Lung (tissue), 12 donors: ENCODE results near the gene KCNIP4. TPM values are rescaled to one million over a fixed set of nuclear protein-coding genes. Genes with fewer than 3 reads are reported as not detected.

Experiments
- ATAC-seq: fragments of 200-7000 bp; cut with Tn5 transposase; one replicate; pipeline ENCODE4 v1.9.1; 2020; ENCODE audit warnings: moderate number of reproducible peaks; ENCODE audit not compliant: insufficient read depth, low FRiP score
- DNase-seq, 3 donors: peaks; one replicate each; pipeline ENCODE4 v3.0.0-alpha.2; 2013 to 2017
- H3K27ac ChIP-seq, 2 donors: one replicate each; pipeline ENCODE4 v1.5.1; 2013; ENCODE audit warnings: mild to moderate bottlenecking in 2 of 2, moderate library complexity in 2 of 2, control low read depth in 1 of 2, inconsistent platforms in 1 of 2, low read depth in 1 of 2, low read length in 1 of 2
- H3K27me3 ChIP-seq, 3 donors: one replicate each; pipeline ENCODE4 v1.5.1; 2013; ENCODE audit warnings: low read length in 2 of 3; ENCODE audit not compliant: control insufficient read depth in 3 of 3, insufficient read depth in 3 of 3
- H3K36me3 ChIP-seq, 4 donors: one replicate each; pipeline ENCODE4 v1.5.1; 2013; ENCODE audit warnings: low read length in 4 of 4, mild to moderate bottlenecking in 1 of 4, moderate library complexity in 1 of 4; ENCODE audit not compliant: control insufficient read depth in 4 of 4, insufficient read depth in 4 of 4
- H3K4me1 ChIP-seq, 5 donors: one replicate each; pipeline ENCODE4 v1.5.1; 2013; ENCODE audit warnings: low read length in 5 of 5, mild to moderate bottlenecking in 2 of 5, moderate library complexity in 1 of 5; ENCODE audit not compliant: control insufficient read depth in 5 of 5, insufficient read depth in 5 of 5
- H3K4me3 ChIP-seq: one replicate; pipeline ENCODE4 v1.5.1; 2013; ENCODE audit warnings: mild to moderate bottlenecking, control low read depth, moderate library complexity
- H3K9ac ChIP-seq, 2 donors: one replicate each; pipeline ENCODE4 v1.5.1; 2013; ENCODE audit warnings: low read length in 2 of 2, control low read depth in 1 of 2; ENCODE audit not compliant: insufficient read depth in 1 of 2
- H3K9me3 ChIP-seq, 4 donors: one replicate each; pipeline ENCODE4 v1.5.1; 2013; ENCODE audit warnings: low read length in 3 of 4, mild to moderate bottlenecking in 1 of 4, moderate library complexity in 1 of 4; ENCODE audit not compliant: control insufficient read depth in 4 of 4, insufficient read depth in 3 of 4
- CTCF ChIP-seq: IDR thresholded peaks from 2 replicates; pipeline ENCODE4 v1.5.1; 2012; ENCODE audit warnings: mild to moderate bottlenecking; ENCODE audit errors: control extremely low read depth, extremely low read depth
- WGBS, 2 donors: extraction: QIAGEN DNeasy Blood & Tissue Kit; methylation state at CpG; one replicate each; pipeline ENCODE4 v1.1.7; 2013; 5-methylcytosine and 5-hydroxymethylcytosine counted together
- polyA plus RNA-seq, 2 donors: library from polyadenylated mRNA; stranded (reverse); fragments of 200-250 nt; gene quantifications; one replicate each; pipeline ENCODE4 v1.2.1, GENCODE V29; 2013
- total RNA-seq, 2 donors: library from RNA; depleted of rRNA in 1 of 2; stranded (reverse); fragments of >200 nt in 1 of 2; gene quantifications; one replicate each; pipeline ENCODE4 v1.2.1, GENCODE V29; 2014 to 2021
- donor health status: control.
- donor health status: control.
- donor health status: Bipolar disorder and iron deficiency.
- donor health status: healthy.
- donor health status: DM: yes; HTN: yes; CAD: no.

Gene KCNIP4
- total and polyA plus RNA-seq, 4 donors, result 0.11 TPM; not detected in 3

- Histone ChIP-seq H3K36me3 (no peaks in the 10 kb centered on the region), H3K9me3 (no peaks in the 10 kb centered on the region), H3K4me3 (no peak overlapping the region), H3K9ac (no peak overlapping the region), H3K27me3 (no peaks in the 10 kb centered on the region), H3K4me1 (no peaks in the 10 kb centered on the region), H3K27ac (no peak overlapping the region)
- ATAC-seq, result no peak
- DNase-seq, result no peak
- TF ChIP-seq CTCF, result no peak
- 82 to 83% methylated on average over 5 of the region's 5 CpGs for WGBS, 2 donors
Measured at GRCh38 chr4:20954541-20954940, 994.0 kb downstream of the KCNIP4 start.

GRCh38 chr4:20944961-20945360, 1003.6 kb downstream of the KCNIP4 start:
- no peak for TF ChIP-seq CTCF
- Histone ChIP-seq H3K9ac (no peak overlapping the region), H3K9me3 (peaks cover 0 to 4% (median 0%) of the 10 kb centered on the region in 4 donors), H3K4me1 (no peaks in the 10 kb centered on the region), H3K36me3 (no peaks in the 10 kb centered on the region), H3K27ac (no peak overlapping the region), H3K4me3 (no peak overlapping the region), H3K27me3 (no peaks in the 10 kb centered on the region)
- no peak for ATAC-seq
- DNase-seq, result no peak

GRCh38 chr4:20944451-20944850, 1004.1 kb downstream of the KCNIP4 start:
- Histone ChIP-seq H3K36me3 (no peaks in the 10 kb centered on the region), H3K27ac (no peak overlapping the region), H3K9me3 (peaks cover 0 to 4% (median 0%) of the 10 kb centered on the region in 4 donors), H3K9ac (no peak overlapping the region), H3K4me3 (no peak overlapping the region), H3K4me1 (no peaks in the 10 kb centered on the region), H3K27me3 (no peaks in the 10 kb centered on the region)
- no peak for ATAC-seq
- no peak for TF ChIP-seq CTCF
- 85 to 92% methylated on average over 3 of the region's 3 CpGs for WGBS, 2 donors
- no peak for DNase-seq

- 83 to 95% methylated on average over 2 of the region's 2 CpGs for WGBS, 2 donors
- H3K9ac ChIP-seq, result no peak overlapping the region
- no peaks in the 10 kb centered on the region for H3K36me3 ChIP-seq
- ATAC-seq, result no peak
- H3K9me3 ChIP-seq, result no peaks in the 10 kb centered on the region
- H3K27me3 ChIP-seq, result no peaks in the 10 kb centered on the region
- H3K4me3 ChIP-seq, result no peak overlapping the region
- H3K27ac ChIP-seq, result no peak overlapping the region
- no peak for DNase-seq
- no peaks in the 10 kb centered on the region for H3K4me1 ChIP-seq
- TF ChIP-seq CTCF, result no peak
Measured at GRCh38 chr4:20938204-20938603, 1010.4 kb downstream of the KCNIP4 start.
